OCI-LY7 (cell line): ENCODE data around the gene ACAP1.

ENCODE experiments used
- EZH2phosphoT487 ChIP-seq: fragments of 200-600 bp; sonication (generic); IDR thresholded peaks from 2 replicates; pipeline ENCODE4 v1.6.1; 2018; ENCODE audit warnings: low read depth, borderline replicate concordance, mild to moderate bottlenecking, mixed run types, antibody characterized with exemption, low read length, moderate library complexity, mixed read lengths
- TF ChIP-seq, protein P1 (sequence below): fragments of 200-600 bp; sonication (generic); conservative IDR thresholded peaks from 2 replicates; pipeline ENCODE4 v1.5.1; 2014; ENCODE audit warnings: mild to moderate bottlenecking, antibody characterized with exemption, low read length, moderate library complexity, mixed read lengths

DNA sequence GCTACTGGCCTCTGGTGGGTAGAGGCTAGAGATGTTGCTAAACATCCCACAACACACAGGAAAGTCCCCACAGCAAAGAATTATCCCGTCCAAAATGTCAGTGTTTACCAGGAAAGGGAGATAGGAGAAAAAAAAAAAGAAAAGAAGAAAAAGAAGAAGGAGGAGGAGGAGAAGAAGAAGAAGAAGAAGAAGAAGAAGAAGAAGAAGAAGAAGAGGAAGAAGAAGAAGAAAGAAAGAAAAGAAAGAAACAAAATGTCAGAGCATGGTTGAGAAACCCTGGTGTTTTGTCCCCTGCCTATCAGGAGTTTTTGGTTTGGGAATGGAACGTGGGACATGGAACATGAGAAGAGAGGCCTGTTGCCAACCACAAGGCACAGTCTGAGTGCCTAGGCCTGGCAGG, 21.1 kb downstream of the ACAP1 start:
- TF ChIP-seq, protein P1, sequence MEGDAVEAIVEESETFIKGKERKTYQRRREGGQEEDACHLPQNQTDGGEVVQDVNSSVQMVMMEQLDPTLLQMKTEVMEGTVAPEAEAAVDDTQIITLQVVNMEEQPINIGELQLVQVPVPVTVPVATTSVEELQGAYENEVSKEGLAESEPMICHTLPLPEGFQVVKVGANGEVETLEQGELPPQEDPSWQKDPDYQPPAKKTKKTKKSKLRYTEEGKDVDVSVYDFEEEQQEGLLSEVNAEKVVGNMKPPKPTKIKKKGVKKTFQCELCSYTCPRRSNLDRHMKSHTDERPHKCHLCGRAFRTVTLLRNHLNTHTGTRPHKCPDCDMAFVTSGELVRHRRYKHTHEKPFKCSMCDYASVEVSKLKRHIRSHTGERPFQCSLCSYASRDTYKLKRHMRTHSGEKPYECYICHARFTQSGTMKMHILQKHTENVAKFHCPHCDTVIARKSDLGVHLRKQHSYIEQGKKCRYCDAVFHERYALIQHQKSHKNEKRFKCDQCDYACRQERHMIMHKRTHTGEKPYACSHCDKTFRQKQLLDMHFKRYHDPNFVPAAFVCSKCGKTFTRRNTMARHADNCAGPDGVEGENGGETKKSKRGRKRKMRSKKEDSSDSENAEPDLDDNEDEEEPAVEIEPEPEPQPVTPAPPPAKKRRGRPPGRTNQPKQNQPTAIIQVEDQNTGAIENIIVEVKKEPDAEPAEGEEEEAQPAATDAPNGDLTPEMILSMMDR: no peak
- TF ChIP-seq EZH2phosphoT487: no peak
